Astrocyte of the cerebellum (primary cell): Measurements from ENCODE around the gene KCNMA1.

Experiments used
- DNase-seq: peaks from one replicate; pipeline ENCODE4 v3.0.0-alpha.2; 2011; ENCODE audit warnings: low read depth
- H3K4me3 ChIP-seq: 2 replicates; pipeline ENCODE4 v1.5.1; 2011; ENCODE audit warnings: mild to moderate bottlenecking, low read depth, low read length, moderate library complexity
- CTCF ChIP-seq: IDR thresholded peaks from 2 replicates; pipeline ENCODE4 v1.5.1; 2012; ENCODE audit warnings: low read length, low read depth, moderate library complexity, mild to moderate bottlenecking; ENCODE audit errors: missing control alignments
- in situ Hi-C: cut with HindIII; loops from 2 replicates; pipeline ENCODE4 v1.10.0; 2017; ENCODE audit warnings: low sequenced_read_pairs

The KCNMA1 gene

GRCh38 chr10:77261146-77261545, 376.5 kb downstream of the KCNMA1 start:
- TF ChIP-seq CTCF: no peak
- no peak for DNase-seq
- H3K4me3 ChIP-seq: no peak overlapping the region
- in situ Hi-C loops: no loop called here

GRCh38 chr10:77259171-77259874, 378.3 kb downstream of the KCNMA1 start:
- in situ Hi-C loops: no loop called here
- DNase-seq: no peak
- H3K4me3 ChIP-seq: no peak overlapping the region
- TF ChIP-seq CTCF: no peak

GRCh38 chr10:77256346-77256745, 381.3 kb downstream of the KCNMA1 start:
- no peak for TF ChIP-seq CTCF
- no peak for DNase-seq
- no peak overlapping the region for H3K4me3 ChIP-seq
- in situ Hi-C loops: no loop called here

GRCh38 chr10:77253556-77254064, 384.0 kb downstream of the KCNMA1 start:
- in situ Hi-C loops: no loop called here
- TF ChIP-seq CTCF: no peak
- DNase-seq: no peak
- no peak overlapping the region for H3K4me3 ChIP-seq

- in situ Hi-C loops: no loop called here
- no peak overlapping the region for H3K4me3 ChIP-seq
- TF ChIP-seq CTCF: no peak
- DNase-seq: no peak
Observed at GRCh38 chr10:77253147-77253545, 384.5 kb downstream of the KCNMA1 start.

- TF ChIP-seq CTCF: no peak
- no peak for DNase-seq
- in situ Hi-C loops: no loop called here
- H3K4me3 ChIP-seq: no peak overlapping the region
Observed at GRCh38 chr10:77252380-77253146, 385.0 kb downstream of the KCNMA1 start.
